IMR-90 (cell line): ENCODE measurements around the gene HRH1. TPM values are rescaled to one million over a fixed set of nuclear protein-coding genes. Genes with fewer than 3 reads are reported as not detected.

Experiments used
- ATAC-seq: fragments of 200-7000 bp; cut with Tn5 transposase; 2 replicates; pipeline ENCODE4 v1.9.1; 2020; ENCODE audit warnings: low read depth, mild to moderate bottlenecking, moderate library complexity
- BruUV-seq: library from RNA; stranded (reverse); fragments of 400-500 nt; replicated peaks from 2 replicates; lab custom pipeline; 2021; lab: Mats Ljungman, UMichigan
- CTCF ChIA-PET: fragments of 300-600 bp; formaldehyde crosslinking; extraction: SDS; loops from one replicate; lab custom pipeline; 2021; ENCODE audit warnings: antibody characterized with exemption; lab: Yijun Ruan, JAX
- POLR2A ChIA-PET: fragments of 300-600 bp; sonication (Branson Sonifier 250); formaldehyde crosslinking; loops from one replicate; lab custom pipeline; 2022; ENCODE audit warnings: antibody characterized with exemption; ENCODE audit not compliant: unreplicated experiment; lab: Charles Lee
- DNase-seq: peaks from one replicate; pipeline ENCODE4 v3.0.0; 2013
- H2AFZ ChIP-seq: replicated peaks from 2 replicates; pipeline ENCODE3; 2013; ENCODE audit warnings: low read length, mild to moderate bottlenecking; ENCODE audit not compliant: poor library complexity
- H2AK5ac ChIP-seq: 2 replicates; pipeline ENCODE4 v1.6.1; 2013; ENCODE audit warnings: low read depth, low read length, inconsistent platforms
- H2AK9ac ChIP-seq: replicated peaks from 2 replicates; pipeline ENCODE3; 2013; ENCODE audit warnings: mild to moderate bottlenecking, low read depth, low read length, moderate library complexity; ENCODE audit not compliant: poor library complexity
- H2BK120ac ChIP-seq: 2 replicates; pipeline ENCODE4 v1.6.1; 2013; ENCODE audit warnings: low read depth, low read length, inconsistent platforms
- H2BK15ac ChIP-seq: 3 replicates; pipeline ENCODE4 v1.6.1; 2013; ENCODE audit warnings: low read depth, low read length, inconsistent platforms
- H2BK20ac ChIP-seq: 2 replicates; pipeline ENCODE4 v1.6.1; 2013; ENCODE audit warnings: low read depth, mild to moderate bottlenecking, inconsistent platforms, low read length, moderate library complexity
- H2BK5ac ChIP-seq: 2 replicates; pipeline ENCODE4 v1.6.1; 2013; ENCODE audit warnings: mild to moderate bottlenecking, low read depth, low read length, inconsistent platforms; ENCODE audit not compliant: poor library complexity, severe bottlenecking
- H3K14ac ChIP-seq: replicated peaks from 2 replicates; pipeline ENCODE4 v1.6.1; 2013; ENCODE audit warnings: low read depth, low read length, inconsistent platforms
- H3K18ac ChIP-seq: 2 replicates; pipeline ENCODE4 v1.6.1; 2013; ENCODE audit warnings: low read depth, low read length, control low read depth
- H3K23ac ChIP-seq: 2 replicates; pipeline ENCODE4 v1.6.1; 2013; ENCODE audit warnings: low read depth, low read length, inconsistent platforms
- H3K27ac ChIP-seq: 2 replicates; pipeline ENCODE4 v1.5.1; 2013; ENCODE audit warnings: mild to moderate bottlenecking, control low read depth, low read length; ENCODE audit not compliant: insufficient read depth
- H3K27me3 ChIP-seq: 2 replicates; pipeline ENCODE4 v1.6.1; 2013; ENCODE audit warnings: low read length; ENCODE audit not compliant: control insufficient read depth, insufficient read depth
- H3K36me3 ChIP-seq: 2 replicates; pipeline ENCODE4 v1.6.1; 2013; ENCODE audit warnings: low read length, mixed read lengths; ENCODE audit not compliant: control insufficient read depth, insufficient read depth
- H3K4ac ChIP-seq: 2 replicates; pipeline ENCODE4 v1.6.1; 2013; ENCODE audit warnings: low read depth, low read length, inconsistent platforms
- H3K4me1 ChIP-seq: 2 replicates; pipeline ENCODE4 v1.6.1; 2013; ENCODE audit warnings: low read length, mixed read lengths; ENCODE audit not compliant: control insufficient read depth, insufficient read depth
- H3K4me2 ChIP-seq: 2 replicates; pipeline ENCODE4 v1.6.1; 2013; ENCODE audit warnings: low read depth, mild to moderate bottlenecking, control low read depth, low read length, moderate library complexity
- H3K4me3 ChIP-seq: 2 replicates; pipeline ENCODE4 v1.5.1; 2013; ENCODE audit warnings: low read depth, mild to moderate bottlenecking, control low read depth, low read length, moderate library complexity; ENCODE audit not compliant: insufficient read depth
- H3K56ac ChIP-seq: 2 replicates; pipeline ENCODE4 v1.6.1; 2013; ENCODE audit warnings: low read length, inconsistent platforms; ENCODE audit not compliant: insufficient read depth; ENCODE audit errors: extremely low read depth
- H3K79me1 ChIP-seq, 2 experiments: 2 replicates each; pipeline ENCODE4 v1.6.1; 2013; ENCODE audit warnings: low read length in 2 of 2, inconsistent platforms in 1 of 2, low read depth in 1 of 2
- H3K9ac ChIP-seq: 2 replicates; pipeline ENCODE4 v1.6.1; 2013; ENCODE audit warnings: low read depth, low read length, control low read depth
- H3K9me1 ChIP-seq: 2 replicates; pipeline ENCODE4 v1.6.1; 2013; ENCODE audit warnings: low read length, inconsistent platforms; ENCODE audit not compliant: insufficient read depth
- H3K9me3 ChIP-seq: 2 replicates; pipeline ENCODE4 v1.6.1; 2013; ENCODE audit warnings: low read length; ENCODE audit not compliant: control insufficient read depth, insufficient read depth
- H4K20me1 ChIP-seq: 2 replicates; pipeline ENCODE4 v1.6.1; 2013; ENCODE audit warnings: low read length, inconsistent platforms; ENCODE audit not compliant: insufficient read depth
- H4K5ac ChIP-seq: 2 replicates; pipeline ENCODE4 v1.6.1; 2013; ENCODE audit warnings: mild to moderate bottlenecking, low read depth, low read length, control low read depth
- H4K8ac ChIP-seq, 2 experiments: 2 replicates each; pipeline ENCODE4 v1.6.1; 2013; ENCODE audit warnings: low read depth in 2 of 2, low read length in 2 of 2, control low read depth in 1 of 2, inconsistent platforms in 1 of 2
- H4K91ac ChIP-seq: 2 replicates; pipeline ENCODE4 v1.6.1; 2013; ENCODE audit warnings: low read depth, low read length, inconsistent platforms; ENCODE audit not compliant: insufficient read depth
- BHLHE40 ChIP-seq: fragments of 150-350 bp; IDR thresholded peaks from 2 replicates; pipeline ENCODE4 v1.6.1; 2016; ENCODE audit warnings: mild to moderate bottlenecking, low read depth, low read length
- CEBPB ChIP-seq: IDR thresholded peaks from 2 replicates; pipeline ENCODE4 v1.6.1; 2012; ENCODE audit warnings: low read depth, low read length, improper control_type of control experiment
- CHD1 ChIP-seq: IDR thresholded peaks from 2 replicates; pipeline ENCODE4 v1.6.1; 2012; ENCODE audit warnings: low read depth, low read length, improper control_type of control experiment
- FOS ChIP-seq: fragments of 150-350 bp; IDR thresholded peaks from 2 replicates; pipeline ENCODE4 v1.6.1; 2016; ENCODE audit warnings: low read depth, low read length
- MAFK ChIP-seq: IDR thresholded peaks from 2 replicates; pipeline ENCODE4 v1.6.1; 2012; ENCODE audit warnings: low read depth, low read length, improper control_type of control experiment
- MAZ ChIP-seq: IDR thresholded peaks from 2 replicates; pipeline ENCODE4 v1.6.1; 2012; ENCODE audit warnings: low read depth, mild to moderate bottlenecking, low read length, improper control_type of control experiment, moderate library complexity, borderline replicate concordance
- MXI1 ChIP-seq: IDR thresholded peaks from 2 replicates; pipeline ENCODE4 v1.6.1; 2012; ENCODE audit warnings: low read depth, mild to moderate bottlenecking, low read length, moderate library complexity, borderline replicate concordance
- NFE2L2 ChIP-seq: fragments of 150-350 bp; IDR thresholded peaks from 2 replicates; pipeline ENCODE4 v1.6.1; 2016; ENCODE audit warnings: low read depth, mild to moderate bottlenecking, low read length
- RAD21 ChIP-seq: IDR thresholded peaks from 2 replicates; pipeline ENCODE4 v1.6.1; 2012; ENCODE audit warnings: low read length, improper control_type of control experiment
- RCOR1 ChIP-seq: IDR thresholded peaks from 2 replicates; pipeline ENCODE4 v1.6.1; 2012; ENCODE audit warnings: mild to moderate bottlenecking, low read length, improper control_type of control experiment; ENCODE audit not compliant: insufficient replicate concordance
- RFX5 ChIP-seq: IDR thresholded peaks from 2 replicates; pipeline ENCODE4 v1.8.0; 2012; ENCODE audit warnings: low read depth, mild to moderate bottlenecking, low read length, moderate library complexity
- SMC3 ChIP-seq: fragments of 150-350 bp; IDR thresholded peaks from 2 replicates; pipeline ENCODE4 v1.6.1; 2016; ENCODE audit warnings: low read depth, mild to moderate bottlenecking, antibody characterized with exemption, low read length, moderate library complexity
- WGBS, 2 experiments: methylation state at CpG; one replicate each; pipeline versions ENCODE4 v1.1.5 to v1.1.7; 2013; ENCODE audit warnings: missing lambda C conversion rate in 2 of 2; ENCODE audit not compliant: insufficient read length in 1 of 2; ENCODE audit errors: extremely low coverage in 2 of 2; 5-methylcytosine and 5-hydroxymethylcytosine counted together
- dilution Hi-C: fragments of 300-500 bp; cut with HindIII; formaldehyde crosslinking; loops from one replicate; pipeline ENCODE4 v1.14.3; 2018; ENCODE audit warnings: low sequenced_read_pairs; ENCODE audit not compliant: unreplicated experiment
- in situ Hi-C: fragments of 300-500 bp; cut with MboI; formaldehyde crosslinking; loops from 3 replicates; pipeline ENCODE4 v1.14.3; 2019; ENCODE audit warnings: low sequenced_read_pairs, inconsistent platforms, mixed read lengths
- intact Hi-C: fragments of 100-400 bp; cut with micrococcal nuclease; formaldehyde crosslinking; loops from 2 replicates; pipeline ENCODE4 v1.10.0; 2022
- polyA plus RNA-seq, 3 experiments: library from polyadenylated mRNA; depleted of rRNA; stranded (reverse); fragments of >200 nt; gene quantifications; 2 replicates each; pipeline ENCODE4 v1.2.3, GENCODE V29; 2012; ENCODE audit warnings: low replicate concordance in 1 of 3
- total RNA-seq: library from RNA; depleted of rRNA; stranded (reverse); fragments of >200 nt; gene quantifications from 2 replicates; pipeline ENCODE4 v1.2.3, GENCODE V29; 2012
- TF ChIP-seq, protein P1 (sequence below): conservative IDR thresholded peaks from 2 replicates; pipeline ENCODE4 v1.5.1; 2012; ENCODE audit warnings: mild to moderate bottlenecking, low read depth, low read length, improper control_type of control experiment
- TF ChIP-seq, protein P2 (sequence below): fragments of 150-350 bp; IDR thresholded peaks from 2 replicates; pipeline ENCODE4 v1.6.1; 2017; ENCODE audit warnings: mild to moderate bottlenecking, antibody characterized with exemption, low read length, low read depth
- TF ChIP-seq, protein P3 (sequence below): fragments of 150-350 bp; IDR thresholded peaks from 2 replicates; pipeline ENCODE4 v1.6.1; 2016; ENCODE audit warnings: low read depth, mild to moderate bottlenecking, low read length, moderate library complexity, borderline replicate concordance

Gene HRH1
- total and polyA plus RNA-seq, 2 of the 4 experiments (the other 2 are of a cell fraction), result 7.6 to 16.1 TPM

DNA sequence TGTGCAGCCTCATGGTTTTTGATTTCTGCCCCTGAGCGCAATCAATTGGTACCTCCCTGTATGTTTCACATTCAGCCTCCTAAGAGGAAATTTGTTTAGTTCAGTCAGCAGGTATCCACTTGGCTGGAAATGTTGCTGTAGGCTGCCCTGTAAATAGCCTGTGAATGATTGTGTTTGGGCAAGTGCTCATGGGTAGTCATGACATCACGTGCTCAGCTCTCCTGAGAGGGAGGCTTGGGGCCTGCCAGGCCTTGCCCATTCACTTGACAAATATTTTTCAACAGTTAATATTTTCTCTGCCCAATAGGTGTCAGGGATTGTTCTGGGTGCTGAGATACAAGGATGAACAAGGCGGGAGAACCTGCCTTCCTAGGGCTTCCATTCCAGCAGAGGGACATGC is 13.3 kb downstream of the HRH1 start:
- WGBS, 2 experiments, result 100% methylated on average over 1 of the region's 3 CpGs; no CpG with 5 or more reads in 1 of the 2 experiments
- no peak overlapping the region for H4K5ac ChIP-seq
- H3K9me3 ChIP-seq, result no peaks in the 10 kb centered on the region
- DNase-seq, result no peak
- in situ Hi-C loops, result loop anchor here (25.0 kb wide), 1 partner anchor 170 kb away; no protein-coding TSS in a partner anchor
- H2AFZ ChIP-seq, result no peak overlapping the region
- peak overlapping the region; percentile 4; the same call in 1 of the 2 replicates for H2BK20ac ChIP-seq
- H2AK5ac ChIP-seq, result peak overlapping the region; percentile 90
- peak overlapping the region; percentile 42; the same call in 1 of the 2 replicates for H3K14ac ChIP-seq
- no peak overlapping the region for H2AK9ac ChIP-seq
- 0 out of 2 replicates have a peak overlapping the region, but pooled peaks have one; percentile 28 for H3K23ac ChIP-seq
- H3K56ac ChIP-seq, result no peak overlapping the region
- H3K36me3 ChIP-seq, result peaks cover 16% of the 10 kb centered on the region
- peak overlapping the region; percentile 43; the same call in 1 of the 2 replicates for H4K91ac ChIP-seq
- CTCF ChIA-PET, result no interaction called here
- peak overlapping the region; percentile 98 for H2BK120ac ChIP-seq
- peak overlapping the region; percentile 93; the same call in 1 of the 3 replicates for H2BK15ac ChIP-seq
- H3K4me3 ChIP-seq, result no peak overlapping the region
- H3K9me1 ChIP-seq, result peaks cover 48% of the 10 kb centered on the region
- H3K4me2 ChIP-seq, result no peak overlapping the region
- H3K18ac ChIP-seq, result no peak overlapping the region; the same call in 1 of the 2 replicates
- H4K8ac ChIP-seq, result peak overlapping the region; percentile 27 to 74; a peak in 2 of 4 replicates
- H3K4me1 ChIP-seq, result peaks cover 30% of the 10 kb centered on the region
- H3K9ac ChIP-seq, result no peak overlapping the region
- no peak for ATAC-seq
- POLR2A ChIA-PET, result no interaction called here
- H3K79me1 ChIP-seq, result peaks cover 50 to 87% of the 10 kb centered on the region in 2 experiments
- no TSS peak for BruUV-seq
- TF ChIP-seq, protein P1, sequence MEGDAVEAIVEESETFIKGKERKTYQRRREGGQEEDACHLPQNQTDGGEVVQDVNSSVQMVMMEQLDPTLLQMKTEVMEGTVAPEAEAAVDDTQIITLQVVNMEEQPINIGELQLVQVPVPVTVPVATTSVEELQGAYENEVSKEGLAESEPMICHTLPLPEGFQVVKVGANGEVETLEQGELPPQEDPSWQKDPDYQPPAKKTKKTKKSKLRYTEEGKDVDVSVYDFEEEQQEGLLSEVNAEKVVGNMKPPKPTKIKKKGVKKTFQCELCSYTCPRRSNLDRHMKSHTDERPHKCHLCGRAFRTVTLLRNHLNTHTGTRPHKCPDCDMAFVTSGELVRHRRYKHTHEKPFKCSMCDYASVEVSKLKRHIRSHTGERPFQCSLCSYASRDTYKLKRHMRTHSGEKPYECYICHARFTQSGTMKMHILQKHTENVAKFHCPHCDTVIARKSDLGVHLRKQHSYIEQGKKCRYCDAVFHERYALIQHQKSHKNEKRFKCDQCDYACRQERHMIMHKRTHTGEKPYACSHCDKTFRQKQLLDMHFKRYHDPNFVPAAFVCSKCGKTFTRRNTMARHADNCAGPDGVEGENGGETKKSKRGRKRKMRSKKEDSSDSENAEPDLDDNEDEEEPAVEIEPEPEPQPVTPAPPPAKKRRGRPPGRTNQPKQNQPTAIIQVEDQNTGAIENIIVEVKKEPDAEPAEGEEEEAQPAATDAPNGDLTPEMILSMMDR, result no peak
- no peak for TF ChIP-seq RAD21
- no peak for TF ChIP-seq SMC3
- TF ChIP-seq MXI1, result no peak
- TF ChIP-seq NFE2L2, result no peak
- TF ChIP-seq MAFK, result no peak
- TF ChIP-seq, protein P2, sequence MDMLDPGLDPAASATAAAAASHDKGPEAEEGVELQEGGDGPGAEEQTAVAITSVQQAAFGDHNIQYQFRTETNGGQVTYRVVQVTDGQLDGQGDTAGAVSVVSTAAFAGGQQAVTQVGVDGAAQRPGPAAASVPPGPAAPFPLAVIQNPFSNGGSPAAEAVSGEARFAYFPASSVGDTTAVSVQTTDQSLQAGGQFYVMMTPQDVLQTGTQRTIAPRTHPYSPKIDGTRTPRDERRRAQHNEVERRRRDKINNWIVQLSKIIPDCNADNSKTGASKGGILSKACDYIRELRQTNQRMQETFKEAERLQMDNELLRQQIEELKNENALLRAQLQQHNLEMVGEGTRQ, result no peak
- TF ChIP-seq RCOR1, result no peak
- TF ChIP-seq FOS, result no peak
- no peak for TF ChIP-seq BHLHE40
- no peak for TF ChIP-seq CEBPB
- no peak for TF ChIP-seq RFX5
- TF ChIP-seq, protein P3, sequence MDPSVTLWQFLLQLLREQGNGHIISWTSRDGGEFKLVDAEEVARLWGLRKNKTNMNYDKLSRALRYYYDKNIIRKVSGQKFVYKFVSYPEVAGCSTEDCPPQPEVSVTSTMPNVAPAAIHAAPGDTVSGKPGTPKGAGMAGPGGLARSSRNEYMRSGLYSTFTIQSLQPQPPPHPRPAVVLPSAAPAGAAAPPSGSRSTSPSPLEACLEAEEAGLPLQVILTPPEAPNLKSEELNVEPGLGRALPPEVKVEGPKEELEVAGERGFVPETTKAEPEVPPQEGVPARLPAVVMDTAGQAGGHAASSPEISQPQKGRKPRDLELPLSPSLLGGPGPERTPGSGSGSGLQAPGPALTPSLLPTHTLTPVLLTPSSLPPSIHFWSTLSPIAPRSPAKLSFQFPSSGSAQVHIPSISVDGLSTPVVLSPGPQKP, result no peak
- no peak for TF ChIP-seq CHD1
- TF ChIP-seq MAZ, result no peak
- H4K20me1 ChIP-seq, result no peaks in the 10 kb centered on the region
- dilution Hi-C loops, result no loop called here
- H2BK5ac ChIP-seq, result no peak overlapping the region
- H3K27me3 ChIP-seq, result no peaks in the 10 kb centered on the region
- H3K27ac ChIP-seq, result no peak overlapping the region
- intact Hi-C loops, result no loop called here
- peak overlapping the region; percentile 96 for H3K4ac ChIP-seq
